ENCODE data around the gene PRPF39. TPM values are rescaled to one million over a fixed set of nuclear protein-coding genes. Genes with fewer than 3 reads are reported as not detected.

Gene PRPF39
- total and polyA plus RNA-seq, 2 of the 13 experiments (the other 11 are each of a cell fraction or from before 2014, with no cell fraction given), result 44.2 to 65.0 TPM

- TF ChIP-seq ZNF18 (CRISPR knock-in tag; IDR thresholded peaks at IDR 0.05; ENCODE audit: insufficient replicate concordance) (no peak), ZNF446 (CRISPR knock-in tag; IDR thresholded peaks at IDR 0.05) (0 out of 2 replicates have a peak, but pooled peaks have one; percentile 23), THRA (CRISPR knock-in tag; IDR thresholded peaks at IDR 0.05; ENCODE audit: borderline replicate concordance) (0 out of 2 replicates have a peak, but pooled peaks have one; percentile 38), IKZF4 (CRISPR knock-in tag; IDR thresholded peaks at IDR 0.05; ENCODE audit: borderline replicate concordance, low read depth, not compliant biosample characterization) (no peak), HNRNPL (IDR thresholded peaks at IDR 0.05; ENCODE audit: low read depth, low read length) (no peak), KLF15 (CRISPR knock-in tag; IDR thresholded peaks at IDR 0.05; ENCODE audit: borderline replicate concordance) (no peak), HMGXB4 (CRISPR knock-in tag; IDR thresholded peaks at IDR 0.05; ENCODE audit: borderline replicate concordance in 1 of 2, low read depth in 1 of 2) (peak; percentile 62 to 74; a peak in 3 of 4 replicates), ZSCAN29 (CRISPR knock-in tag; conservative IDR thresholded peaks at IDR 0.05) (no peak), GRHL1 (CRISPR knock-in tag; conservative IDR thresholded peaks at IDR 0.05) (no peak), CREBL2 (CRISPR knock-in tag; IDR thresholded peaks at IDR 0.05; ENCODE audit: borderline replicate concordance) (no peak), IRX3 (CRISPR knock-in tag; IDR thresholded peaks at IDR 0.05; ENCODE audit: borderline replicate concordance, low read depth) (peak; percentile 72; the same call in 1 of the 2 replicates), CREB3 (CRISPR knock-in tag; IDR thresholded peaks at IDR 0.05) (no peak), FOXP4 (CRISPR knock-in tag; IDR thresholded peaks at IDR 0.05) (no peak), MNT (IDR thresholded peaks at IDR 0.05) (peak; percentile 87)
Observed at GRCh38 chr14:45083976-45084722, at the start of gene PRPF39 (continued).

Data from HepG2 (cell line).